GM21717 (cell line): ENCODE data around the gene MICAL1.
"Not testable (repeated sequence)": the region's sequence is repeated elsewhere in the genome, so short reads cannot be mapped to it uniquely, and the experiment has no call there.

Source experiments
- ATAC-seq: cut with Tn5 transposase; IDR thresholded peaks from one replicate; pipeline ENCODE4 v1.9.1; 2021; ENCODE audit warnings: mild to moderate bottlenecking, moderate library complexity; ENCODE audit not compliant: unreplicated experiment

MICAL1 gene

GRCh38 chr6:109478222-109478805 lies 22.7 kb upstream of the MICAL1 start:
- no peak for ATAC-seq

- peak; percentile 38 for ATAC-seq
Measured at GRCh38 chr6:109477725-109478124, 22.2 kb upstream of the MICAL1 start.

- no peak for ATAC-seq
Measured at GRCh38 chr6:109477184-109477583, 21.6 kb upstream of the MICAL1 start.

DNA sequence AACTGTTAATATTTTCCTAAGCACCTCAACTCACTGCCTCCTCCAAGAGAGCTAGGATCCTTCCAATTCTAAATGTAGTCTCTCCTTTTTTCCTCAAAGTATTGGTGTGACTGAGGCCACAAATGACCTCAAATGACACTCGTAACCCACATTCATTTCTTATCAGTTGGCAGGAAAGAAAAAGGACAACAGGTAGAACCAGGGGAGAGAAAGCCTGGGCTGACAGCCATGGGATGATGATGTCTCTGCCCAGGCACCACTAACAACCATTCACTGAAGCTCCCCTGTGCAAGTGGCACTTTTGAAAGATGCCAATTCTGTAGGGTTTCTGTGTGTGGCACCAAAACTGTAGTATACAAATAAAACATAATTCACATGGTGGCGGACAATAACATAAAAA lies 20.1 kb upstream of the MICAL1 start:
- ATAC-seq, result no peak

DNA sequence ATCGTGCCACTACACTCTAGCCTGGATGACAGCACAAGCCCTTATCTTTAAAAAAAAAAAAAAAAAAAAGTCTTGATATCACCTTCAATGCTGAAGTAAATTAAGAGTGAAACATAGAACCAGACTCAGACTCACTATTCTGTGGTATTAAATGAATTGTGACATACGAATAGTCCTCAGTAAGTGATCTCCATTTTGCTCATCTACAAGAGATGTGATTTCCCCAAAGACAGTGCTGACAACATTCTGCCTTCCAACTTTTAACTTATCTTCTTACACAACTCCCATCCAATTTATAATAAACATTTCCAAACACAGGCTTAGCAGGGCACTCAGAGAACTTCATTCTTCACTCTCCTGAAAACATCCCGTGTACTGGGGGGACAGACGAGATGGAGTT lies 19.4 kb upstream of the MICAL1 start:
- ATAC-seq, result no peak

DNA sequence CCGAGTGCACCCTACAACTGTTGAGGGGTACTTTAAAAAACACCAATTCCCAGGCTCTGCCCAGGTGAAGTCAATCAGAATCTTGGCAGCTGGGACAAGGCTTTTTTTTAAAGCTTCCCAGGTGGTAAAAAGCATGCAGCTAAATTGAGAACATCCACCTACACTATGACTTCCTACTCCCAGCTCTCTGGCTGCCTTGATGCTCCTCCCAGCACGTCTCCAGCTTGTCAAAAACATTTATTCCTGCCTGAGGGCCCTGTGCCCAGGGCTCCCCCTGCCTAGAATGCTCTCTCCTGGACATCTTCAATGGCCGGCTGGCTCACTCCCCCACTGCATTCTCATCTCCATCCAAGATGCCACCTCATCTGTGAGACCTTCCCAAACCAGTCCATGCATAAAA lies 17.5 kb upstream of the MICAL1 start:
- ATAC-seq, result no peak

GRCh38 chr6:109472132-109472995 lies 16.8 kb upstream of the MICAL1 start:
- no peak for ATAC-seq

GRCh38 chr6:109471105-109471810 lies 15.7 kb upstream of the MICAL1 start:
- no peak for ATAC-seq

GRCh38 chr6:109469591-109470189 lies 14.1 kb upstream of the MICAL1 start:
- ATAC-seq, result no peak

- no peak for ATAC-seq
Measured at GRCh38 chr6:109467696-109468095, 12.1 kb upstream of the MICAL1 start.

DNA sequence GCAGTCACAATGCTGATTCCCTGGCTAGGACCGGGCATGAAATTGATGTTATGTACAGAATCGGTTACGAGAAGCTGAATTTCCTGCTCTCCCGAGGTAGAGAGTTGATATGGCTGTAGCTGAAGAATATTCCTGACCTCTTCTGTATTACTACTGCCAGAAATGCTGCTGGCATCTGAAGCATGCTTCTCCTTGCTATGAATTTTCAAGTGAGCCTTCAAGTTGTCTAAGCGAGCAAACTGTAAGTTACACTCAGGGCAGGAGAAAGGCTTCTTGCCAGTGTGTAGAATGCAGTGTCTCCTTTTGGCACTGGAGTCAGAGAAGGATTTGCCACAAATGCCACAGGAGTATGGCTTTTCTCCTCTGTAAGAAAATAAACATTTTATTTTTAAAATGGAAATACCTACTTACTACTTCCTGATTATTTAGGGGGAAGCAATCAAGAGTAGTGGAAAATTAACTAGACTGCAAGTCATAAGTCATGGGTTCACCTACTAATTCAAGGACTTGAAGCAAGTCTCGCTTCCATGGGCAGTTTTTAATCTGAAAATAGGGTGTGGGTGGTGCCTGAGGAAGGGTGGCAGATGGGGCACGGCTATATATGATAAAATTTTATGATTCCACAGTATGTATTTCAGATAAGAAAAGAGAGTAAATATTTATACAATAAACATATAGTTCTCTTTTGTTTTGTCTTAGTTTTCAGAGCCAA lies 10.8 kb upstream of the MICAL1 start:
- no peak for ATAC-seq

DNA sequence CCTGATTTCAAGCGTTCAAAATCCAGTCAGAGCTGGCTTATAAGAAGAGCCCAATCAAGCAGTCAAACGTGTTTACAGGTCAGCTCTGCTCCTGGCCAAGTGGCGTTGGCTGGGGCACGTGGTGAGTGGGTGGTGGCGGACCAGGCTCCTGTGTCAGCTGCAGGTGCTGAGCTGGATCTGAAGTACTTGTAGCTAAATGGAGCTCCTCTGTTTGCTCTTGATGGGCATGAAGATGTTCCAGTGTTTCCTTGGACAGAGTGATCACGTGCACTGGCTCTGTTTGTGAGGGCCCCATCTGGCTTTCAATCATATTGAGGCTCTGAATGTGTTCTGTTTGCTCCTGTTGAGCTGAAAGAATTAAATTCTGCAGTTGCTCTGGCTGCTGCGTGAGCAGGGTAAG lies 10.2 kb upstream of the MICAL1 start:
- no peak for ATAC-seq

DNA sequence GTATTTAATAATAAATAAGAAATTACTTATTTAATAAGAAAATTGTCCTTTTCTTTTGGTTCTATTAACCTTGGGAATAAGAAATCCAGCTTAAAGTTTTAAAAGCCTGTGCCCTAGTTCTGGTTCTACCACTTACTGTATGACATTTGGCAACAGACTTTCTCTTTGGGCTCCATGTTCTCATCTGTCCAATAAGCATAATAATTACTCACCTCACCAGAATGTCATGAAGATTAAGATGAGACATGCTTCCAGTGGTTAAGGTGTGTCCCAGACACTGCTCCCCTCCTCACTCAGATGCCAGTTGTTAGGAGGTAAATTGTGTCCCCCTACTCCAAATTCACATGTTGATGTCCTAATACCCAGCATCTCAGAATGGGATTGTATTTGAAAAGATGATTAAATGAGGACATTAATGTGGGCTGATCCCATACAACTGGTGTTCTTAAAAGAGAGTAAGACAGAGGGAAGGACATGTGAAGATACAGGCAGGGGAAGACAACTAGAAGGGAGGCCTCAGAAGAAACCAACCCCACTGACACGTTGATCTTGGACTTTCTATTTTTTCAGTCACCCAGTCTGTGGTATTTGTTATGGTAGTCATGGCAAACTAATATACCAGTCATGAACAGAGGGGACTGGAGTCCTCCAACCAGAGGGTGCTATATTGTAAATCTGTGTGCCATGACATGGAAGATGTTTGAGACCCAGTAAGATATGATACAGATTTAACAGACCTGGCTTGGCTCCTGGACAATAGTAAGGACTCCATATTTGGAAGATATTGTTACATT lies 6.4 kb upstream of the MICAL1 start:
- no peak for ATAC-seq

DNA sequence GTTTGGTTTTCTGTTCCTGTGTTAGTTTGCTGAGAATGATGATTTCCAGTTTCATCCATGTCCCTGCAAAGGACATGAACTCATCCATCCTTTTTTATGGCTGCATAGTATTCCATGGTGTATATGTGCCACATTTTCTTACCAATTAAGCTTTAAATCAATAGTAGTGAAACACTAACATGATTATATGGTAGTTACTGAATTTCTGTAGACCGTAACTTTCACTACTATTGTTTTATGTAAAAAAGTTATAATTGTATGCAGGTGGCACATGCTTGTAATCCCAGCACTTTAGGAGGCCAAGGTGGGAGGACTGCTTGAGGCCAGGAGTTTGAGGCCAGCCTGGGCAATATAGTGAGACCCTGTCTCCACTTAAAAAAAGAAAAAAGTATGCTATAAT lies 5.6 kb upstream of the MICAL1 start:
- ATAC-seq, result not testable (repeated sequence)

- ATAC-seq, result no peak
Measured at GRCh38 chr6:109460161-109460829, 4.7 kb upstream of the MICAL1 start.

DNA sequence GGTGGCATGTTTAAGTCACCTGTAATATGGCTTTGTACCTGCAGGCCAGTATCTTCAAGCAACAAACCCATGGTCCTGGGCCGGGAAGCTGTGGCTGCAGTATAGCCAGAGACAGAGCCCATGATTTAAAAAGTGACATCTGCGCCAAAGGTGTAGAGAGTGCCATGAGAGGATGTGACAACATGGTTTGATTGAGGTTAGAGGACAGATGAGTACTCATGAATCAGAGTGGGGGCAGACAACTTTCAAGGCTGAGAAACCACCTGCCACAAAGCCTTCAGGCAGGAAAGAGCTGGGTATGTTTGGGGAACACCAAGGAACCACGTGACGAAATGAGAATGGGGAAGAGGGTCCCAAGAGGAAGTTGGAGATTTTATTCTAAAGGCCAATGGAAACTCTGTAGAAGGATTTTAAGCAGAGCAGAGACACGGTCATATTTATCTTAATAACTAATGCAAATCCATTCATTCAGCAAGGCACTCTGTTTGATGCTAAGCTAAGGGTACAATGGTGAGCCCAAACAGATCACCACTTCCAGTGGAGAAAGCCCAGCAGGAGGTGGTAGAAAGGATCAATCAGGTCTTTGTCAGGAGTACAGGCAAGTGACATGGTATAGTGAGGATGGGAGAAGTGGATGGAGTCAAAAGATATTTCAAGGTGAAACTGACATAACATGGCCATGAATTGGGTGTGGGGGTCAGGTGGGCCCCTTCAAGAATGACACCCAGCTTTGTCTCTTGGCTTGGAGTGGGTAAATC lies 3.4 kb upstream of the MICAL1 start:
- ATAC-seq, result peak; percentile 34

DNA sequence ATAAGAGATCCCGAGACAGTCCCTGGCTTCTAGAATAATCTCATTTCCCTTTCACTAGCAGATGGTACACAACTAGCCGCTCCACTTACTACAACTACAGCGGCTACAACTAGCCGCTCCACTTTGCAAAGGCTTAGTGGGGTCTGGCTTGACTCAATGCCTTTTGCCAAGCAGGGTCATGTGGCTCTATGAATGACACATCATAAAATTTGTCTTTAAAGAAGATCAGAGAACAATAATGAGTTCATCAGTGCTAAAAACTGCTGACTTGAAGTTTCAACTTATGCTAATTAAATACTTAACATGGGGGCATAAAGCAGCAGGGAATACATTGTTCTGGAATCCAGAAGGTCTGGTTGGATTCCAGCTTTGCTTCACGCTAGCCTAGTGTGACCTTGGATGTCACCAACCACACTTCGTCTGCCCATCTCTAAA lies 2.0 kb upstream of the MICAL1 start:
- ATAC-seq, result no peak

GRCh38 chr6:109456710-109457561 lies 1.4 kb upstream of the MICAL1 start:
- no peak for ATAC-seq
